Measurements from ENCODE around the gene DNAH10.

DNAH10 gene

GRCh38 chr12:123794027-123794426 is 31.9 kb downstream of the DNAH10 start:
- DNase-seq = no peak

DNA sequence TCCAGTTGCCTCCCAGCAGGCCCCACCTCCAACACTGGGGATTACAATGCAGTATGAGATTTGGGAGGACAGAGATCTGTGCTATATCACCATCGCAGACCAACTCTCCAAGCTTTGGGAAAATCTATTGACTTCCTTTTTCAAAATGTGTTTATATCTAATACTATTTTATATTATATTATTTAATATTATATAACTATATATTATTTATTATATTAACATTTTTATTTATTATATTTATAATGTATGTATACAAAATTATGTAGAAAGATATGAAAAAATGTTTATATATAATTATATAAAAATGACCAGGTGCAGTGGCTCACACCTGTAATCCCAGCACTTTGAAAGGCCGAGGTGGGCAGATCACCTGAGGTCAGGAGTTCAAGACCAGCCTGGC is 36.4 kb downstream of the DNAH10 start:
- no peak for DNase-seq

DNA sequence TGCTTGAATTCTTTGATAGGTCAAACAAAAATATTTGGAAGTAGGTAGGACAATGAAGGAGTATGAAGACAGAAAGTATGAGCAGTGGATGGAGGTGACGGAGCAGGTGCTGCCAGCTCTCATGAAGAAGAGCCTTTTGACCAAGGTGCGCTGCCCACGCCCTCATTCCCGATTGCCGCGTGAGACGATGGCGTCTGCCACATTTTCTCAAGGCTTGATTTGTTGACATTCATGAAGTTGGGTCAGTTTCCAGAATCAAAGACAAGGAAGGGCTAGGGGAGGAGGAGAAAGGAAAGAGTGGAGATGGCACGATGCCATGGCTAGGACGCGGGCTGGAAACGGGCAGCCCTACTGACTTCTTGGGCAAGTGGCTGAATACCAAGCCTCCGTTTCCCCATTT is 37.1 kb downstream of the DNAH10 start:
- no peak for DNase-seq

GRCh38 chr12:123801573-123802178 is 39.6 kb downstream of the DNAH10 start:
- no peak for DNase-seq

DNA sequence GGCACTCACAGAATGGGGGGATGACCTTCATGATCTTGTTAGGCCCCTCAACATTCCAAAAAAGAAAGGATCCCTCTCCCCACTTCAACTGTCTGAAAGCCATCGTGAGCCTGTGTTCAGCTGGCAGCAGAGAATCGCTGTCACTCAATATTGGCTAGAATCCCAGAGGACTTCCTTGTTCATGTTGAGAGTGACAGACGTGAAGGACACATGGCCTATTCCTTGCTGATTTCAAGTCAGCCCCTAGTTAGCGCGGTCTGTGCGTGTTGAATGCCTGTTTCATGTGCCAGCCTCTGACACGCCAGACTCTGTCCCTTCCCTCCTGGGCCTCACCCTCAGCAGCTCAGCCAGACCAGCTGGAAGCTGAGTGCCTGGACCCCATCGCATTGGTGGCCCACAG is 43.1 kb downstream of the DNAH10 start:
- DNase-seq = no peak

DNA sequence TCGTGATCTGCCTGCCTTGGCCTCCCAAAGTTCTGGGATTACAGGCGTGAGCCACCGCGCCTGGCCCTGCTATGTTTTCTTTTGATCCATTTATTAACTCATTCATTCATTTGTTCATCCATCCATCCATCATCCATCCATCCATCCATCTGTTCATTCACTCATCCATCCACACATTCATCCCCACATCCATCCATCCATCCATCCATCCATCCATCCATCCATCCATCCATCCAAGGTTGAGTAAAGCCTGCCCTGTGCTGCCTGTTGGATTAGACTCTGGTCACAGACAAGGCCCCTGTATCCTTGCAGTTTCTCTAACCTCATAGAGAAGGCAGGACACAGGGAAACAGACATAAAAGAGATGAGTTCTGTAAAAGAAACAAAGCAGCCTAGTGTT is 44.9 kb downstream of the DNAH10 start:
- DNase-seq = no peak

GRCh38 chr12:123807670-123808069 is 45.6 kb downstream of the DNAH10 start:
- DNase-seq = no peak

GRCh38 chr12:123808167-123808566 is 46.1 kb downstream of the DNAH10 start:
- DNase-seq = peak in 4 of 56 donors; percentile 0 to 13 (median 8)

DNA sequence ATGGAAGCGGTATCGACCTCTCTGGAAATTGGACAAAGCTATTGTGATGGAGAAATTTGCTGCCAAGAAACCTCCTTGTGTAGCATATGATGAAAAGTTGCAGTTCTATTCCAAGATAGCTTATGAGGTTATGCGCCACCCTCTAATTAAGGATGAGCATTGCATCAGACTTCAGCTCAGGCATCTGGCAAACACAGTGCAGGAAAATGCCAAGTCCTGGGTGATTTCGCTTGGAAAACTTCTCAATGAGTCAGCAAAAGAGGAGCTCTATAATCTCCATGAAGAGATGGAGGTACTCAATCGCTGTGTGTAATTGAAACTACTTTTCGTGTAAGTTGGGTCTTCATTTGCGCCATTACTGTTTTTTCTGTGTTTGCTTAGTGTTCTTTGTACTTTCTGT is 51.2 kb downstream of the DNAH10 start:
- DNase-seq = no peak

- peak in 32 of 56 donors; percentile 3 to 65 (median 26) for DNase-seq
Observed at GRCh38 chr12:123815968-123816367, 53.9 kb downstream of the DNAH10 start.

DNA sequence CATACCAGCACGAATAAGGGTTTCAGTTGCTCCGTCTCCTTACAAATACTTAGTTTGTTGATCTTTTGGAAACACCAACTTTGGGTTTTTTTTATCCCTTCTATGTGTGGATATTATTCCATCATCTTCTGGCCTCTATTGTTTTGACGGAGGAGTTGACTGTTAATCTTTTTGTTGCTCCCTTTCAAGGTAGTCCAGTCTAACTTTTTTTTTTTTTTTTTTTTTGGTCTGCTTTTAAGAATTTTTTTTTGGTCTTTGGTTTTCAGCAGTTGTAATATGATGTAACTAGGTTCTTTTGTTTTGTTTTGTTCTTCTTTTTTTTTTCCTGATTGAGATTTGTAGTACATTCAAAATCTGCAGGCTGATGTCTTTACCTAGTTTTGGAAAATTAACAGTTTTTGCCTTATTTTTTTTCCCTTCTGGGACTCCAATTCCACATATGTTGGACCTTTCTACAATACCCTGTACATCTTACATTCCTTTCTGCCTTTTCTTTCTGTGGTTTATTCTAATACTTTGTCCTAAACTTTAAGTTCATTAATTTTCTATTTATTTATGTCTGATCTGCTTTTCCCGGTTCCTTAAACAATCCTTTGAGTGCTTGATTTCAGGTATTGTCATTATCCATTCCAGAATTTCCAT is 54.9 kb downstream of the DNAH10 start:
- no peak for DNase-seq

DNA sequence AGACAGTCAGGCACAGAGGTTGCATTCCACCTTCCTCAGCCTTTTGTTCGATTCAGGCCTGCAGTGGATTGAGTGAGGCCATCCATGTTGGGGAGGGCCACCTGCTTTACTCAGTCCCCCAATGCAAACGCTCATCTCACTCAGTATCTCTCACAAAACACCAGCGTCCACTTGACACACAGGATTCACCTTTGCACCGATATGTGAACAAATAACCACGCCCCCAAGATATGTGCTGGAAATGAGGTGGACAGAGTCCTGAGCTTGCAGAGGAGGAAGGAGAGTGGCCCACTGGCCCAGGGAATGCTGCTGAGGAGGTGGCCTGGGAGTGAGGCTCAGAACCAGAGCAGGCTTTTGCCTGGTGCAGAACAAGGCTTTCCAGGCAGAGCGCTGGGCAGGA is 60.7 kb downstream of the DNAH10 start:
- no peak for DNase-seq

- DNase-seq = no peak
Observed at GRCh38 chr12:123828120-123828519, 66.0 kb downstream of the DNAH10 start.

DNA sequence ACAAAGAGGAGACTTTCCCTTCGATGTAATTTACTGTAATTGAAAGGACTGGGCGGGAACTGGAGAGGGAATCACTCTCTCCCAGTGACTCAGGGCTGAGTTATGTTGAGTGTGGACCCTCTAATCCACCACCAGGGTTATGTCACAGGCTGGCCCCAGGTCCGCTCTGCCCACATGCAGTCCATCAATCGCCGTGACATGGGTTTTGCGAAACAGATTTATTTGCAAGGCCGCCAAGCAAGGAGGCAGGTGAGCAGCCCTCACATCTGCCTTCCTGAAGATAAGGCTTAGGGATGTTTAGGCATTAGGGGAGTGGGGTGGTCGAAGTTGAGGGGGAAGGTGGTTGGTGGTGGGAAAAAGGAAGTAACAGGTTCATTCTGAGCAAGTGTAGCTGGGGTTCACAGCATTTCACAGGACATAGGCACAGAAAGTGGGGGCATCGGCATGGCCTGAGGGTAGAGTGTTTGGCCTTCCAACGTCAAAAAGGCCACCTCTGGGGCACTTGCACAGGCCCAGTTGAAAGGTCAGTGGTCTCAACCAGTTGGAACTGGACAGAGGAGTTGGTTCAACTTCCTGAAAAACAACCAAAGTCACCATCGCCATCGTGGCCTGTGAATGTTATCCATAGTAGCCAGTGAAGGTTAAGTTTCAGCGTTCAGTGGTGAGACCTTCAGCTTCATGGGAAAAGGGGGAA is 66.9 kb downstream of the DNAH10 start:
- DNase-seq = no peak

GRCh38 chr12:123829561-123829960 is 67.5 kb downstream of the DNAH10 start:
- no peak for DNase-seq

- DNase-seq = no peak
Observed at GRCh38 chr12:123830675-123831074, 68.6 kb downstream of the DNAH10 start.

DNA sequence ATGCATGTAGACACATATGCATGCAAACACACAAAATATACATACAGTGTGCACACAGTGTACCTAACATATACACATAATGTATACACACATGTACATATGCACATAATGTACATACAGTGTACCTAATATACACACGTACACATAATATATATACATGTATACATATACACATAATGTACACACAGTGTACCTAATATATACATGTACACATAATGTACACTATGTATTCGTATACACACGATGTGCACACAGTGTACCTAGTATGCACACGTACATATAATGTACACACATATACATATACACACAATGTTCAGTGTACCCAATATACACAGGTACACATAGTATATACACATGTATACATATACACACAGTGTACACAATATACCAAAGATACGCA is 70.0 kb downstream of the DNAH10 start:
- no peak for DNase-seq

DNA sequence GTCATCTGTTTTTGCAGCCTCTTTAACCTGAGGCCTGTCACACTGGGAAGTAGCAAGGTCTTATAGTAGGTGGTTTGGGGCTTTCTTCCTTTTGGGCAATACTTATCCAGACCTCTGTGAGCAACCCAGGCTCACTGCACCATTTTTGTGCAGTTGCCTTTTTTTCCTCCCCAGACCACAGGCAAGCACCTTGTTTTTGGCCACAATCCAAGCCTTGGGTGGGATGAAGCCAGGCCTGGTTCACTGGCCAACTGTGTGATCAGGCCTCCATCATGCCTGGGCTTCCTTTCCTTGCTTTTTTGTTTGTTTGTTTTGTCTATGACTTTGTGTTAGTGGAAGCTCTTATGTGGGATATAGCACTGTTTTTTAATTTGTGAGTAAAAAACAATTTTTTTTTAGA is 71.7 kb downstream of the DNAH10 start:
- no peak for DNase-seq

DNA sequence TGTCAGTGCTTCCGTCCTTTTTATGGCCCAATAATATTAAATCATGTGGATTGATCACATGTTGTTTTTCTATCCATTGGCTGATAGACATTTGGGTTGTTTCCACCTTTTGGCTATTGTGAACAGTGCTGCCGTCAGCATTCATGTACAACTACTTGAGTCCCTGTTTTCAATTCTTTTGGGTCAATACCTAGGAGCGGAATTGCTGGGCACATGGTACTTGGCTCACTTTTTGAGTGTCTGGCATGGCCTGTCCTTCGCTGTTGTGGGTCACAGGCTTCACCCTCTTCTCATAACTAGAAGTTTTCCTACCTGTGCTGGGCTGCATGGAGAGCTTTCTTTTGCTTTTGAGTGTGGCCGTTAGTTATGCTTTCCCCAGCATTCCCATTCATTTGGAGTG is 72.7 kb downstream of the DNAH10 start:
- no peak for DNase-seq

DNA sequence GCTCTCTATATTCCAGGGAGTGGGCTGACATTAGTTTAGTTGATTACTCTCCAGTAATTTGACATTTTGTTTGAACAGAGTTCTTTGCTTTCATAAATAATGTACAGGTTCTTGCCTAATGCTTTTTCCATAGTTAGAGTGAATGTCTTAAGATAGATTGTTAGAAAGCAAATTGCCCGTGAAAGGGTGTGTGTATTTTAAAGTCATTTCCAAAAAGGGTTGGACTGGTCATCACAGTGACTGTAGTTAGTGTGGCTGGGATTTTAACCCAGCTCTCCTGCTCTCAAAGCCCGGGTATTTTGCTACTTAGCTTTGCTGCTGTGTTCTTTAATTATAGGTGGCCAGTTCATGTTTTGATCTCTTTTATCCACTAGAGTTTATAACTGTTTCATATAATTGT is 74.2 kb downstream of the DNAH10 start:
- DNase-seq = no peak

DNA sequence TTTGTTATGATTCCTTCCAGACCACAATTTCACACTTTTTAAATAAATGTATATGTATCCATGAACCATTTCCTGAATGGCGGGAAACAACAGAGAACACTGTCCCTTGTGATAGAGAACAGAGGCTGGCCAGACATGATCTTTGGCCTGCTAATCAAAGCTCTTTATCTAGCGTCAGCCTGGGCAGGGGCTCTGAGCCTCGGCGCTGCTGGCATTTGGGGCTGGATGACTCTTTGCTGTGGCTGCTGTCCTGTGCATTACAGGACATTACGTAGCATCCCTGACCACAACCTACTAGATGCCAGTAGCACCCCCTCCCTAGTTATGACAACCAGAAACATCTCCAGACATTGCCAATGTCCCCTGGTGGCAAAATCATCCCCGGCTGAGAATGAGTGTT is 77.7 kb downstream of the DNAH10 start:
- no peak for DNase-seq

GRCh38 chr12:123840765-123841425 is 78.8 kb downstream of the DNAH10 start:
- DNase-seq = no peak
